Renal cortical epithelial cell (primary cell): ENCODE data around the gene HERPUD1. TPM values are rescaled to one million over a fixed set of nuclear protein-coding genes. Genes with fewer than 3 reads are reported as not detected.
"Not testable (repeated sequence)": the region's sequence is repeated elsewhere in the genome, so short reads cannot be mapped to it uniquely, and the experiment has no call there.

Experiments used
- DNase-seq: peaks from one replicate; pipeline ENCODE4 v3.0.0-alpha.2; 2011; ENCODE audit warnings: low read depth
- total RNA-seq: library from RNA; depleted of rRNA; stranded (reverse); fragments of >200 nt; gene quantifications from 2 replicates; pipeline ENCODE4 v1.2.3, GENCODE V29; 2014

Gene HERPUD1
- total RNA-seq, 1 donor from 2014 or later: 252 TPM

DNA sequence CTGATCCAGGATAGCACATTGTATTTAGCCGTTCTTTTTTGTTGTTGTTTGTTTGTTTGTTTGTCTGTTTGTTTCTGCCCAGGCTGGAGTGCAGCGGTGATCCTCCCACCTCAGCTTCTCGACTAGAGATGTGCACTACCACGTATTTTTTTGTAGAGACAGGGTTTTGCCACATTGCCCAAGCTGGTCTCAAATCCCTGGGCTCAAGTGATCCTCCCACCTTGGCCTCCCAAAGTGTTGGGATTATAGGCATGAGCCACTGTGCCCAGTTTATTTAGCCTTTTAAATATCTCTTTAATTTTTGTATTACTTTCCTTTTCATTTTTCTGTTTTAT, 48.2 kb downstream of the HERPUD1 start:
- DNase-seq: no peak

DNA sequence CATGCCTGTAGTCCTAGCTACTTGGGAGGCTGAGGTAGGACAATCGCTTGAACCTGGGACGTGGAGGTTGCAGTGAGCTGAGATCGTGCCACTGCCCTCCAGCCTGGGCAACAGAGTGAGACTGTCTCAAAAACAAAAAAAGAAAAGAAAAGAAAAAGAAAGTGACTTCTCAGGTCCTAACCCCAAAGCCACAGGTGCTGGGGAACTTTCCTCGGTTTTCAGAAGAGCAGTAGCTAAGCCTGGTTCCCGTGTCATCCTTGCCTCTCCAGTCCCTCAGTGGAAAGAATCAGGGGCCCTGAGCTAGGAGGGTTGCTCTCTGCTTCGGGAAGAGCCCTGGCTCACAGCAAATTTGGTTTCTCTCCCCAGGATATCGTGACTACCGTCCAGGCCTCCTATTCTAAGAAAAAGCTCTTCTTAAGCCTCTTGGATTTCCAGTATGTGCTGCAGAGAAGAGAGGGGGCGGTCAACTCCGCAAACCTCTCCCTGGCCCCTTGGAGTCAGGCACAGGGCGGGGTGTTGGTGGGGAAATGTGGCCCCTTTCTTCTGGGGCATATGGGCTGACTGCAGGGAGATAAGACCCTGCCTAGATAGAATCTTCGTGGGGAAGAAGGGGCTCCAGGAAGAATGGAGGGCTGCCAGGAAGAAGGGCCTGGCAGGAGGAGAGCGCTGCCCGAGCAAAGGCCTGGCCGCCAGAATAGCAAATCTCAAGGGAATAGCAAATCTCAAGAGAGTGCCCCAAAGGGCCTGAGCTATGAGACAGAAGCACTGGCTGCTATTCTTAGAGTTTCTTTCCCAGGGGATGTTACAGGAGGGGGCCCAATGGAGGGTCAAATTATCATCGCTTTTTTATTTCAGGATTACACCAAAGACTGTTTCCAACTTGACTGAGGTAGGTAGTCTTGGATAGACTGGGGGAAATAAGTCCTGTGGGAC, 49.1 kb downstream of the HERPUD1 start:
- no peak for DNase-seq

DNA sequence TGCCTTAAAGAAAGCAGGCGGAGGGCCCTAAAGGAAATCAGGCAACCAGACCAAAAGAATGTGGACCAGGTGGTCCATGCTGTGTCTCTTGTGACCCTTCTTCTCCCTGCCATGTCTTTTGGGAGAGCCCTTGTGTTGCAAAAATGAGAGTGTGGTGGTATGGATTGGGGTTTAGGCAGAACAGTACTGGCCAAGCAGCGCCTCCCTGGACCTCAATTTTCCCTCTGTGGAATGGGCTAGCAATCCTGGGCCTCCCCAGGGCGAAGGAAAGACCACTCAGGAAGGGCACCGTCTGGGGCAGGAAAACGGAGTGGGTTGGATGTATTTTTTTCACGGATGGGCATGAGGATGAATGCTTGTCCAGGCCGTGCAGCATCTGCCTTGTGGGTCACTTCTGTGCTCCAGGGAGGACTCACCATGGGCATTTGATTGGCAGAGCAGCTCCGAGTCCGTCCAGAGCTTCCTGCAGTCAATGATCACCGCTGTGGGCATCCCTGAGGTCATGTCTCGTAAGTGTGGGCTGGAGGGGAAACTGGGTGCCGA, 49.9 kb downstream of the HERPUD1 start:
- DNase-seq: no peak

DNA sequence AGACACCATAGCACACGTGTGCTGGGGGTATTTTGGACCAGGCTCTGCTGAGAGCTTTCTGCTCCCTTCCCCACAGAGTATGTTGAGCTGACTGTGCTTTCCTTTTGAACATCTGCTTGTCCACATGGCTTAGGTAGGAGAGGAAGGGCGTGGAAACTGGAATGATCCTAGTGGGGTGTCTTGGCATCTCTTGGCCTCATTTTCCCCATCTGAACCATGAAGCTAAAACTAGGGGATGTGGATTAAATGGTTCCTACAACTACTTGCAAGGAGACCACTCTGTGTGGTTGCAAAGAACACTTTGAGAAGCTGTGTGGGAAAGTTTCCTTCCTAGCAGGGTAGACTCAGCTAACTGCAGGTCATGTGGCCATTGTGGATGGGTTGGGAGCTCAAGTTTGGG, 50.8 kb downstream of the HERPUD1 start:
- DNase-seq: no peak

DNA sequence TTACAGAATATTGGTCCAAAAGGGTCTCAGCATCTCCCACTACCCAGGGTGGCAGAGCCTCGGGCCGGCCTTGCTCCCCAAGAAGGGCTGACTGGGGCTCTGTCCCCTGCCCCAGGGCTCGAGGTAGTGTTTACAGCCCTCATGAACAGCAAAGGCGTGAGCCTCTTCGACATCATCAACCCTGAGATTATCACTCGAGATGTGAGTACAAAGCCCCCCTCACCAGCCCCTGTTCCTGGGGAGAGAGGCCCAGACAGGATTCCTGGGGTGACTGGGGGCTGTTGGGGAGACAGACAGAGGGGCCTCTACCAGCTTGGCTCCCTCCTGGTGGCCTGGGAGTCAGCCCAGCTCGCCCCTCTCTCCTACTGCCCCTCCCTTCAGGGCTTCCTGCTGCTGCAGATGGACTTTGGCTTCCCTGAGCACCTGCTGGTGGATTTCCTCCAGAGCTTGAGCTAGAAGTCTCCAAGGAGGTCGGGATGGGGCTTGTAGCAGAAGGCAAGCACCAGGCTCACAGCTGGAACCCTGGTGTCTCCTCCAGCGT, 51.3 kb downstream of the HERPUD1 start:
- DNase-seq: no peak

DNA sequence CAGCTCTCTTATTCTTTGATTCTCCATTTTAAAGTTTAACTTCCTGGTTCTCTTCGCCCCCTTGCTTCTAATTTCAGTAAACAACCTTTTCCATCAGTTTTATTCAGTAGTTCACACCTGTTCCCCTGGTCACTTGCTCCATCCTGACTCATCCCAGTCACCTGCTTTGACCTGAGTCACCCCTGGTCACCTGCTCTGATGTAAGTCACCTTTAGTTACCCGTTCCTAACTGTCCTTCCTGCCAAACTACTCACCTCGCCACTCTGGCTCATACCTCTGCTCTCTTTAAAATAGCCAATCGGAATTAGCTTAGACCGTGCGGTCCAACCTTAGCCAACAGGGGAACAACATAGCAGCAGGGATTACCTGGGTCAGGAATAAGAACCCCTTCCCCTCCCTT, 52.7 kb downstream of the HERPUD1 start:
- DNase-seq: no peak

DNA sequence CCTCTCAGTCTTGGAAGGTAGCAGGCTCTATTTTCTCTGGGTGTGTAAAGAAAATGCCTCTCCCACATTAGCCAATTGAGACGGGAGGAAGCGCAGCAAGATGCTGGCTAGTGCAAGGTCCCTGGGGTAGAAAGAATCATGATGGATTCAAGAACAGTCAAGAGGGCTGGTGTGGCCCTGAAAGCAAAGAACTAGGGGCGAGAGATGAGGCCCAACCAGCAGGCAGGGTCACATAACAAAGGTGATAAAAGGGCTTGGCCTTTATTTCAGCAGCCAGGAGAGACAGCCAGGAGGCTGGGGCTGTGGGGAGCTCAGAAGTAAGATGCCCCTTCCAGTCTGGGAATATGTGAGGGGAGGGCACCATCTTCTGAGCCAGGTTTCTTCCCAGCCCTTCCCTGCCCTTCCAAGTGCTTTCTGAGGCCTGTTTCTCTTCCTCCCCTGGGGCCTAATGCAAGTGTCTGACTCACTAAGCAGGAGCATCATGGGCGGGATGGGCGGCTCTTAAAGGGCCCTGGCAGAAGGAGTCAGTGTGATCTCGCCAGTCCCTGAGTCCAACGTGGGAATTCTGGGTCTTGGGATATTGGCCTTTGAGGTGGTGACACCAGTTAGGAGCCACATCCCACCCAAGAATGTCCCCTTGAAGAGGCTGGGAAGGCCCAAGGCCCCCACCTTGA, 53.5 kb downstream of the HERPUD1 start:
- DNase-seq: peak; percentile 73

DNA sequence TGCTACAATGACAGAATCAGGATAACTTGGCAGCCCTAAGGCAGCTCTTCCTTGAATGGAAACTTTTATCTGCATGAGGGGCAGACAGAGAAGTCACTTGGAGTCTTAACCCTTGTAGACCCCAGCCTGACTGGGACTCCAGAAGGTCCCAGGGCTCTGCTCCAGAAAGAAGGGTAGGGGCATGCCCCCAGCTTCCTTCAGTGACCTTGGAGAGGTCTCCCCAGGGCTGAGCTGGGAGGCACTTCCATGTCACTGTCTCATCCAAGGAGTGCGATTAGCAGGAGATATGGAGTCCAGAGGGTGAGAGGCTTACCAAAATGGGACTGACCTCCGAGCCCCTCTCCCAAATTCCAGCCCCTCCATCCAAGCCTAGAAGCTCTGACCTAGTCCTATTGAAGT, 54.0 kb downstream of the HERPUD1 start:
- no peak for DNase-seq

DNA sequence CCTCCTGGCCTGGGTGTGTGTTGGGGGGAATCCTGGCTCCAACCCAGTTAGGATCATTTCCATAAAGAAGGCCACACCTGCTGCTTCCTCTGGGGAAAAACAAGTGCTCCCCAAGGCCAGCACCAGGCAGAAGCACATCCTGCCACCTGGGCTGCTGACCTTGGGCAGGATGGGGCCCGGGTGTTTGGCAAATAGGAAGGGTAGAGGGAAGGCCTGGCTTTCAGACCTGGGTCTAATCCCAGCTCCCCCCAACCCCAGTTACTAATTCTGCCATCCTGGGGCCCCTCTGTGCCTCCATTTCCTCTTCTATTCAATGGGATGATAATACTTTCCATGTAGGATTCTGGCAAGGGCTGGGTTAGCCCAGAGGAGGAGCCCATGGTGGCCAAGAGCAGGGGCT, 54.4 kb downstream of the HERPUD1 start:
- no peak for DNase-seq

DNA sequence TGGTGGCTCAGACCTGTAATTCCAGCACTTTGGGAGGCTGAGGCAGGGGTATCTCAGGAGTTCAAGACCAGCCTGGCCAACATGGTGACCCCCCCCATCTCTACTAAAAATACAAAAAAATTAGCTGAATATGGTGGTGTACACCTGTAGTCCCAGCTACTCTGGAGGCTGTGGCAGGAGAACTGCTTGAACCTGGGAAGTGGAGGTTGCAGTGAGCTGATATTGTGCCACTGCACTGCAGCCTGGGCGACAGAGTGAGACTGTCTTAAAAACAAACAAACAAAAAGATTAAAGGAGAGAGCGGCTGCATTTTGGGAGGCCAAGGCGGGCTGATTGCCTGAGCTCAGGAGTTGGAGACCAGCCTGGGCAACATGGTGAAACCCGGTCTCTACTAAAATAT, 55.0 kb downstream of the HERPUD1 start:
- DNase-seq: not testable (repeated sequence)

DNA sequence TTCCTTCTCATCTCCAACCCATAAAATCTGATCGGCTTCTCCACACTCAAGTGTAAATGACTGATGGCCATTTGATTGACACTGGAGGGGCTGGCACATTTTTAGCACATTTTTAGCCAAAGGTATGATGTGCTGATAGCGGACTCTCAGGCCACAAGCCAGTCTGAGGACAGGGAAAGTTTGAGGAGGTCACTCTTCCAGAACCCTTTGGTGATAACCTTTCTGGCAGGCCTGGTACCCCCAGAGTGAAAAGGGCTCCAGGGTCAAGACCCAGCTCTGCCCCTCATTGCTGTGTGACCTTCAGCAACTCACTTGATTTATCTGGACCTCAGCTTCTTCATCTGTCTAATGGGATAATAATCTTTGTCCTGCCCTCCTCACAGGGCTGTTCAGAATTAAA, 55.8 kb downstream of the HERPUD1 start:
- no peak for DNase-seq

DNA sequence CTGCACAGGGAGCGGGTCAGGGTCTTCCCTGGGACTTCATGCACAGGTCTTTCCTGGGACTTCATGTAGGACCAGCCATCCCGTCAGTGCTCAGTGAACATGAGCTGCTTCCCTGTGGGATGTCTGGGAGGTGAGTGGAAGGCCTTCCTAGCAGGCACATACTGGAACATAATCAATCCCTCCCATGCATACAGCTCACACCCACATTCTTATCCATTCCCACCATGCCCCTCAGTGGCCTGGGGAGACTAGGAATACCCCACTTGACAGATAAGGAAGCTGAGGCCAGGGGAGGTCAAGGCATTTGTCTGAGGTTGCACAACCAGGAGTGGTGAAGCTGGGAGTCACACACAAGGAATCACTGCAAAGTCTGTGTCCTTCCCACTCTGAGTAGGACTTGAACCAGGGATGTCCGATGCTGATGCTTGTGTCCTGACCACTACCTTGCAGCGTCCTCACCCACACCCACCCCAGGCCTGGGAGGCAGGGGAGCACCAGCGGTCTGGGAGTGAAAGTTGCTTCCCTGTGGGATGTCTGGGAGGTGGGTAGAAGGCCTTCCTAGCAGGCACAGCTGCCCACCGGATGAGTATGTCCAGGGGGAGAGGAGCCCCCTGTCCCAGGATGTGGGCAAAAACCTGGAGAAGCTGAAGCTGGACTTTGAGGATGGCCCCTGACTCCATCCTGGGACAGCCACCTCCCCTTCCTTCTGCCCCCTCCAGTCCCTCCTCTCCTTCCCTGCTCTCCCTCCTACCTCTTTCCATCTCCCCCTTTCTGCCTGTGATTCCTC, 56.4 kb downstream of the HERPUD1 start:
- DNase-seq: no peak

DNA sequence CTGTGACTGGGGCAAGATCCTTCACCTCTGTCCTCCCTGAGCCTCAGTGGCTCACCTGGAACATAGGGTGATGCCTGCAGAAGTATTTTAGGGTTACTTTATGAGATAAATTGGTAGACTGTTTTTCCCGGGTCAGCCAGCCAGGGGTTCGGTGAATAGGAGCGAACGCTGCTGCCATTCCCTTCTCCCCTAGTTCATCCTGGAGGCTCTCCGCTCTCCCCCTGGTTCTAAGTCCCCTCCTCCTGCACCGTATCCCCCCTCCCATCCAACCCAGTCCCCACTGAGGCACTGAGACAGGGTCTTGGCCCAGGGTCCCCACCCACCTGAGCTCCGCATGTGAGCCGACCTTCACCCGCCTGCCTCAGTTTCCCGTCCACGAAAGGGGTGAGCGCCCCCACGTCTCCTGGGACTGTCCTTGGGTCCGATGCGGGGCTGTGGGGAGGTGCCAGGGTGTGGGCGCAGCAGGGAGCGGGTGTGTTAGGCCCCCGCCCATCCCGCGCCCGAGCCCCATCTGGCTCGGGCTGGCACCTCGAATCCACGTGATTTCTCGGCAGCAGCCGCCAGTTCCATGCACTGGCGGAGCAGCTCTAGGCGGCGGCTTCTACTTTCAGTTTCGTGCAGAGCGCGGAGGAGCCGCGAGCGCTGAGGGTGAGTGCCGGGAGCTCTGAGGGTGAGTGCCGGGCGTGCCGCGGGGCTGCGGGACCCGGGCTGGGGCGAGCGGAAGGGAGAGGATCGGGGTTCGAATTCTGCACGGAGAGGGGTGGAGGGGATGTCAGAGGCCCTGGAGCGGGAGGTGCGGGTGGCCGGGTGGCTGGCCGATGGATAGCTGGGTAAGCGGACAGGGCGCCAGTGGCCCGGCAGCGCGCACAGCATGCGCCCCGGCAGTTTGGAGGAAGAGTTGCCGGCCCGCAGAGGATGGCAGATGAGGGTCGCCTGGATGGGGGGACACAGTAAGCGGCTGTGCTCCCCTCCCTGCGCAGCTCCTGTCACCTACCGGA, 57.3 kb downstream of the HERPUD1 start, which contains the start of gene NLRC5:
Gene NLRC5 (plus strand): TSS at position 610 of the 998 bp plus-strand sequence. CDS start 31,156 bp downstream, outside the sequence.
- peak; percentile 48 for DNase-seq

DNA sequence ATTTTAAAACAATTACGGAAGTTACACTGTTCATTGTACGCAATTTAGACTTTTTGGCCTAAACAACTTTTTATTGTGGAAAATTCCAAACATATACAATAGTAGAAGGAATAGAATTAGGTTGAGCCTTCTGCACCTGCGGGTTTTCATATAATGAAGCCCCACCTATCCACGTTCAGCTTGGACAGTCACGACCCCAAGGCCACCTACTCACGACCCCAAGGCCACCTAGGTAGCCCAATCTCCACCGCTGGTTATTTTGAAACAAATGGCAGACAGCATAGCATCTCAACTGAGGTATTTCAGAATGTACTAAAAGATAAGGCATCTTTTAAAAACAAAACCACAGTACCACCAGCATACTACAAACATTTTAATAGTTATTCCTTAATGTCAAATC, 58.0 kb downstream of the HERPUD1 start:
- DNase-seq: no peak

DNA sequence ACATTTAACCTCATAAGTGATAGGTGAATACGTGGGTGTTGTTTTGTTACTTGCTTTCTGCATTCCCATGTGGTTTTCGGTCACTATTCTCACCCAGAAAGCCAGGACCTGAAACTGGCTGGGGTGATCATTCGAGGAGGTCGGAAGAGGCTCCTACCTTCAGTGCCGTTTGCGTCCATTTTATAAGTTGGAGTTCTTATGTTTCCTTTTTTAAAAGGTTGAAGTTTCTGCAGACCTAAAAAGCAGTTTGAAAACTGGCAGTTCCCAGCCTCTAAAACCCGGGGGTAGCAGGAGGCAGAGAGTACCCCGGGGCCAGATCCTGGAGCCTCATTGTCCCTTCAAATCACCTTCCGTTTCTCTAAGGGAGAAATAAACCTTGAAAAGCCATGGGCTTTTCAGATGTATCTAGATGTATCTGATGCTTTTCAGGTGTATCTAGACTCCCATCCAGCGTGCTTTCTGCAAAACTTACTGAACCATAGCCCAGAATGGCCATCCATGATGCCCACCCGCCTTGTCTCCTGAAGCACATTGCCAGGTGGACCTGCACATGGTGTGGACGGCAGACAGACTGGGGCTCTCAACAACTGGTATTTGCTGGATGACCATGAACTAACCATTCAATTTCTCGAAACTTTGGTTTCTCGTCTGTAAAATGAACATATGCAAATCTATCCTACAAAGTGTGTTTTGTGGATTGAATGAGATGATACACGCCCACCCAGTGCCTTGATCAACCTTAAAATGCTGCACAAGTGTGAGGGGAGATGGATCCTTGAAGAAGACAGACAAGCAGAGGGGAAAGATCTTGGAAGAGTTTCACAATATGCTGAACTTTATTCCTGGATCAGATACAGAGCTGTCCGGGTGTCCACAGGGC, 58.7 kb downstream of the HERPUD1 start:
- DNase-seq: no peak

DNA sequence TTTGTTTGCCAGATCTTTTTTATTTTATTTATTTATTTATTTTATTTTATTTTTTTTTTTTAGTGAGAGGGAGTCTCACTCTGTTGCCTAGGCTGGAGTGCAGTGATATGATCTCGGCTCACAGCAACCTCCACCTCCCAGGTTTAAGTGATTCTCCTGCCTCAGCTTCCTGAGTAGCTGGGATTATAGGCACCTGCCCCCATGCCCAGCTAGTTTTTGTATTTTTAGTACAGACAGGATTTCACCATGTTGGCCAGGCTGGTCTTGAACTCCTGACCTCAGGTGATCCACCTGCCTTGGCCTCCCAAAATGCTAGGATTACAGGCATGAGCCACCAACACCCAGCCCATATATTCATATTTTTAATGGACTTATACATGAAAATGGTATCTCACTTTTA, 60.5 kb downstream of the HERPUD1 start:
- DNase-seq: not testable (repeated sequence)

DNA sequence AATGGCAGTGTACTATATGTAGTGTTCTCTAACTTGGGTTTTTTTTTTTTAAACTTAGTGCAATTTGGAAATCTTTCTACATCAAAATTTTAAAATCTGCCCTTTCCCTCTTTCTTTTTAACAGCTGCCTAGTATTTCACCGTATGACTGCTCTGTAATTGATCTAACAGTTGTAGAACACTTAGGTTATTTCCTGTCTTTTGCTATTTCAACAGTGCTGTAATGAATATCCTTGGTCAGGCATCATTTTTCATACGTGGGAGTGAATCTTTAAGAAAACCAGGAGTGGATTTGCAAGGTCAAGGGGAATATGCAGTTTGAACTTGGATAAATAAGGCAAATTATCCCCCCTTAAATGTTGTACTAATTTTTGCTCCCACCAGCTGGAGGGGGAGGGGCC, 61.3 kb downstream of the HERPUD1 start:
- no peak for DNase-seq

DNA sequence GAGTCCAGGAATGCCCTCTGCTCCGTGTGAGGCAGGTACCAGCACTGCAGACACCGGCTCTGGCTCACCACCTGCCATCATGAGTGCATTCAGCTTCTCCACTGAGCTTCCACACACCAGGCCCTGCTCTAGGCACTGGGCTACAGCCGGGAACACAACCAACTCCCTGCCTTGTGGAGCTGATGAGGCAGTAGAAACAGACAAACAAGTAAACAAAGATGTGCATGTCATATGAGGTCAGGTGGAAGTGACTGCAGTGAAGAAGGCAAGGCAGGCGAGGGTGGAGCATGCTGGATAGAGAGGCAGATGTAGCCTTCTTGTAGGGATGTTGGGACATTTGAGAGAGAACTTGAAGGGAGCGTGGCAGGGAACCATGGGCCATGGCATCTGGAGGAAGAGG, 62.4 kb downstream of the HERPUD1 start:
- no peak for DNase-seq
